Hepatocyte (in vitro differentiated cells): Measurements from ENCODE around the gene PHLDB2.

Source experiments
- CTCF ChIP-seq: fragments of 200-600 bp; sonication (generic); IDR thresholded peaks from 2 replicates; pipeline ENCODE4 v1.5.1; 2016; ENCODE audit warnings: antibody characterized with exemption, mild to moderate bottlenecking; ENCODE audit not compliant: poor library complexity
- EZH2 ChIP-seq: fragments of 200-600 bp; sonication (generic); IDR thresholded peaks from 2 replicates; pipeline ENCODE4 v1.6.1; 2016; ENCODE audit warnings: antibody characterized with exemption, mild to moderate bottlenecking, borderline replicate concordance
- EZH2phosphoT487 ChIP-seq: fragments of 200-600 bp; sonication (generic); IDR thresholded peaks from one replicate; pipeline ENCODE4 v1.6.1; 2018; ENCODE audit warnings: antibody characterized with exemption, mild to moderate bottlenecking, low read depth, moderate library complexity; ENCODE audit not compliant: unreplicated experiment, severe bottlenecking

- TF ChIP-seq CTCF (no peak), EZH2 (no peak), EZH2phosphoT487 (no peak)
These were observed 160.7 kb downstream of the PHLDB2 start for GRCh38 chr3:112019716-112020115.
